Endothelial cell of umbilical vein (primary cell): Measurements from ENCODE around the gene TNRC6B. TPM values are rescaled to one million over a fixed set of nuclear protein-coding genes. Genes with fewer than 3 reads are reported as not detected.

ENCODE experiments used
- Bru-seq: library from RNA; stranded (reverse); fragments of 400-500 nt; gene quantifications from one replicate; lab custom pipeline; 2021; lab: Mats Ljungman, UMichigan
- BruChase-seq, 2 experiments: library from RNA; stranded (reverse); fragments of 400-500 nt; gene quantifications; one replicate each; lab custom pipeline; 2021; lab: Mats Ljungman, UMichigan
- BruUV-seq: library from RNA; stranded (reverse); fragments of 400-500 nt; replicated peaks from 2 replicates; lab custom pipeline; 2021; lab: Mats Ljungman, UMichigan
- CTCF ChIA-PET: fragments of 300-600, 350-600 bp; sonication (Branson Sonifier 250); formaldehyde crosslinking; loops from one replicate; lab custom pipeline; 2021; ENCODE audit warnings: antibody characterized with exemption, inconsistent platforms; lab: Charles Lee
- POLR2A ChIA-PET: fragments of 300-600, 350-600 bp; sonication (Branson Sonifier 250); formaldehyde crosslinking; loops from one replicate; lab custom pipeline; 2021; ENCODE audit warnings: antibody characterized with exemption, inconsistent platforms; lab: Charles Lee
- DNase-seq: peaks from one replicate; pipeline ENCODE4 v3.0.0-alpha.2; 2011; ENCODE audit warnings: low read depth, low spot score
- FAIRE-seq: peaks from 2 replicates; lab custom pipeline; 2011; peaks lifted over from hg19 to GRCh38; lab: Jason Lieb, UNC
- H2AFZ ChIP-seq: 2 replicates; pipeline ENCODE4 v1.6.0; 2012; ENCODE audit warnings: low read depth, low read length, control low read depth, inconsistent platforms
- H3K27ac ChIP-seq: 2 replicates; pipeline ENCODE4 v1.5.1; 2011; ENCODE audit warnings: low read depth, mild to moderate bottlenecking, control low read depth, low read length, moderate library complexity; ENCODE audit not compliant: insufficient read depth
- H3K27me3 ChIP-seq, 2 experiments: 2 replicates each; pipeline versions ENCODE4 v1.6.0 to v1.6.1; 2011; ENCODE audit warnings: low read length in 2 of 2, mixed read lengths in 1 of 2; ENCODE audit not compliant: control insufficient read depth in 2 of 2, insufficient read depth in 2 of 2
- H3K36me3 ChIP-seq, 2 experiments: 2 replicates in 1 of 2; 3 replicates in 1 of 2; pipeline ENCODE4 v1.5.1; 2011; ENCODE audit warnings: low read length in 2 of 2, mild to moderate bottlenecking in 1 of 2, moderate library complexity in 1 of 2; ENCODE audit not compliant: control insufficient read depth in 2 of 2, insufficient read depth in 2 of 2; ENCODE audit errors: extremely low read depth in 1 of 2
- H3K4me1 ChIP-seq: 3 replicates; pipeline ENCODE4 v1.5.1; 2011; ENCODE audit warnings: mild to moderate bottlenecking, low read length; ENCODE audit not compliant: control insufficient read depth, insufficient read depth; ENCODE audit errors: extremely low read depth
- H3K4me2 ChIP-seq: 2 replicates; pipeline ENCODE4 v1.6.1; 2011; ENCODE audit warnings: low read length, control low read depth, mixed read lengths; ENCODE audit not compliant: insufficient read depth
- H3K4me3 ChIP-seq, 3 experiments: fragments of 200-600 bp in 1 of 3; sonication (generic), shearing (Covaris generic) in 1 of 3; replicated peaks in 1 of 3; 2 replicates each; pipeline ENCODE4 v1.5.1; 2011 to 2016; ENCODE audit warnings: control low read depth in 3 of 3, low read length in 3 of 3, mild to moderate bottlenecking in 2 of 3, inconsistent platforms in 1 of 3, low read depth in 1 of 3, moderate library complexity in 1 of 3; ENCODE audit not compliant: insufficient read depth in 1 of 3
- H3K79me2 ChIP-seq: 2 replicates; pipeline ENCODE4 v1.6.0; 2012; ENCODE audit warnings: low read length, inconsistent platforms; ENCODE audit not compliant: control insufficient read depth, insufficient read depth
- H3K9ac ChIP-seq: replicated peaks from 2 replicates; pipeline ENCODE3; 2011; ENCODE audit warnings: low read length, control low read depth; ENCODE audit not compliant: insufficient read depth; ENCODE audit errors: extremely low read depth
- H3K9me1 ChIP-seq: replicated peaks from 3 replicates; pipeline ENCODE4 v1.6.0; 2011; ENCODE audit warnings: mild to moderate bottlenecking, low read length; ENCODE audit not compliant: control insufficient read depth, insufficient read depth; ENCODE audit errors: extremely low read depth
- H3K9me3 ChIP-seq: replicated peaks from 2 replicates; pipeline ENCODE4 v1.5.1; 2012; ENCODE audit warnings: low read length, inconsistent platforms; ENCODE audit not compliant: control insufficient read depth, insufficient read depth
- H4K20me1 ChIP-seq: replicated peaks from 2 replicates; pipeline ENCODE3; 2011; ENCODE audit warnings: mild to moderate bottlenecking, low read length; ENCODE audit not compliant: control insufficient read depth, insufficient read depth; ENCODE audit errors: extremely low read depth
- CTCF ChIP-seq, 2 donors: IDR thresholded peaks; 1 replicate in 1 of 2; 2 replicates in 1 of 2; pipeline ENCODE4 v1.5.1; 2011; ENCODE audit warnings: low read length in 2 of 2, mild to moderate bottlenecking in 2 of 2, moderate library complexity in 2 of 2, control low read depth in 1 of 2, inconsistent platforms in 1 of 2, low read depth in 1 of 2; ENCODE audit not compliant: insufficient read depth in 1 of 2; ENCODE audit errors: extremely low read depth in 1 of 2
- EZH2 ChIP-seq: IDR thresholded peaks from 2 replicates; pipeline ENCODE4 v1.6.1; 2012; ENCODE audit warnings: borderline replicate concordance, low read depth, mild to moderate bottlenecking, moderate library complexity, low read length, inconsistent platforms; ENCODE audit not compliant: severe bottlenecking
- FOS ChIP-seq: IDR thresholded peaks from 2 replicates; pipeline ENCODE4 v1.6.1; 2011; ENCODE audit warnings: mild to moderate bottlenecking, low read length, moderate library complexity, borderline replicate concordance; ENCODE audit not compliant: insufficient read depth
- JUN ChIP-seq: IDR thresholded peaks from 2 replicates; pipeline ENCODE4 v1.6.1; 2011; ENCODE audit warnings: borderline replicate concordance, low read depth; ENCODE audit not compliant: insufficient read length, insufficient read depth
- POLR2A ChIP-seq: IDR thresholded peaks from 2 replicates; pipeline ENCODE4 v1.6.1; 2012; ENCODE audit warnings: low read depth, mild to moderate bottlenecking, control low read depth, low read length
- POLR2AphosphoS5 ChIP-seq: IDR thresholded peaks from 2 replicates; pipeline ENCODE4 v1.6.1; 2012; ENCODE audit warnings: low read depth, mild to moderate bottlenecking, control low read depth, low read length, moderate library complexity; ENCODE audit not compliant: insufficient read depth
- dilution Hi-C: fragments of 300-500 bp; cut with MboI; formaldehyde crosslinking; loops from one replicate; pipeline ENCODE4 v1.15.0; 2019; ENCODE audit warnings: low sequenced_read_pairs; ENCODE audit not compliant: extremely low pct_ligation_motif_present
- intact Hi-C: fragments of 100-400 bp; cut with micrococcal nuclease; formaldehyde crosslinking; loops from one replicate; pipeline ENCODE4 v1.10.0; 2022
- long read RNA-seq: library from polyadenylated mRNA; stranded (forward); transcript quantifications from one replicate; pipeline ENCODE4 v2.0.0, GENCODE V29; 2021
- polyA minus RNA-seq, 3 experiments: library from RNA; depleted of rRNA, polyadenylated mRNA; stranded (reverse); fragments of >200 nt; gene quantifications; 1 replicate in 1 of 3; 2 replicates in 2 of 3; pipeline ENCODE4 v1.2.3, GENCODE V29; 2011
- polyA plus RNA-seq, 4 experiments: library from polyadenylated mRNA; depleted of rRNA in 3 of 4; stranded (reverse) in 3 of 4; unstranded in 1 of 4; fragments of >200 nt; gene quantifications; 2 replicates each; pipeline versions ENCODE4 v1.2.1 to v1.2.3, GENCODE V29; 2011 to 2012; ENCODE audit warnings: missing spikeins in 1 of 4
- total RNA-seq: library from RNA; stranded (reverse); gene quantifications from 2 replicates; pipeline ENCODE4 v1.2.3, GENCODE V29; 2021
- TF ChIP-seq, protein P1 (sequence below): IDR thresholded peaks from 2 replicates; pipeline ENCODE4 v1.6.1; 2011; ENCODE audit not compliant: insufficient read depth, insufficient read length

TNRC6B gene, protein sequence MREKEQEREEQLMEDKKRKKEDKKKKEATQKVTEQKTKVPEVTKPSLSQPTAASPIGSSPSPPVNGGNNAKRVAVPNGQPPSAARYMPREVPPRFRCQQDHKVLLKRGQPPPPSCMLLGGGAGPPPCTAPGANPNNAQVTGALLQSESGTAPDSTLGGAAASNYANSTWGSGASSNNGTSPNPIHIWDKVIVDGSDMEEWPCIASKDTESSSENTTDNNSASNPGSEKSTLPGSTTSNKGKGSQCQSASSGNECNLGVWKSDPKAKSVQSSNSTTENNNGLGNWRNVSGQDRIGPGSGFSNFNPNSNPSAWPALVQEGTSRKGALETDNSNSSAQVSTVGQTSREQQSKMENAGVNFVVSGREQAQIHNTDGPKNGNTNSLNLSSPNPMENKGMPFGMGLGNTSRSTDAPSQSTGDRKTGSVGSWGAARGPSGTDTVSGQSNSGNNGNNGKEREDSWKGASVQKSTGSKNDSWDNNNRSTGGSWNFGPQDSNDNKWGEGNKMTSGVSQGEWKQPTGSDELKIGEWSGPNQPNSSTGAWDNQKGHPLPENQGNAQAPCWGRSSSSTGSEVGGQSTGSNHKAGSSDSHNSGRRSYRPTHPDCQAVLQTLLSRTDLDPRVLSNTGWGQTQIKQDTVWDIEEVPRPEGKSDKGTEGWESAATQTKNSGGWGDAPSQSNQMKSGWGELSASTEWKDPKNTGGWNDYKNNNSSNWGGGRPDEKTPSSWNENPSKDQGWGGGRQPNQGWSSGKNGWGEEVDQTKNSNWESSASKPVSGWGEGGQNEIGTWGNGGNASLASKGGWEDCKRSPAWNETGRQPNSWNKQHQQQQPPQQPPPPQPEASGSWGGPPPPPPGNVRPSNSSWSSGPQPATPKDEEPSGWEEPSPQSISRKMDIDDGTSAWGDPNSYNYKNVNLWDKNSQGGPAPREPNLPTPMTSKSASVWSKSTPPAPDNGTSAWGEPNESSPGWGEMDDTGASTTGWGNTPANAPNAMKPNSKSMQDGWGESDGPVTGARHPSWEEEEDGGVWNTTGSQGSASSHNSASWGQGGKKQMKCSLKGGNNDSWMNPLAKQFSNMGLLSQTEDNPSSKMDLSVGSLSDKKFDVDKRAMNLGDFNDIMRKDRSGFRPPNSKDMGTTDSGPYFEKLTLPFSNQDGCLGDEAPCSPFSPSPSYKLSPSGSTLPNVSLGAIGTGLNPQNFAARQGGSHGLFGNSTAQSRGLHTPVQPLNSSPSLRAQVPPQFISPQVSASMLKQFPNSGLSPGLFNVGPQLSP (N-terminal part only)
- total RNA-seq (33.3 and 37.2 TPM in 2 replicates), polyA plus RNA-seq (8.5 and 10.6 TPM in 2 replicates), polyA minus RNA-seq (40.4 and 50.1 TPM in 2 replicates), Bru-seq, nascent RNA (percentile 78 among the genes with signal in this experiment), BruChase-seq, experiment 1, labeled RNA remaining after a 6-hour chase (percentile 72 among the genes with signal in this experiment), BruChase-seq, experiment 2, labeled RNA remaining after a 2-hour chase (percentile 76 among the genes with signal in this experiment)
- 7.3 and 7.7 TPM in 2 replicates for polyA plus RNA-seq (2011; cell fraction: cytosol; rRNA removed)
- polyA plus RNA-seq (2011; cell fraction: nucleus; rRNA removed) = 16.9 and 21.7 TPM in 2 replicates
- polyA plus RNA-seq (2012) = 6.3 and 9.0 TPM in 2 replicates
- 12.3 TPM for polyA minus RNA-seq (2011; cell fraction: cytosol; rRNA and poly(A)+ RNA removed)
- polyA minus RNA-seq (2011; cell fraction: nucleus; rRNA and poly(A)+ RNA removed) = 49.4 and 51.6 TPM in 2 replicates
- long read RNA-seq, full-length matches to known transcripts = 3 of 14 reads
- long read RNA-seq, partial matches to known transcripts = 3 of 14 reads
- long read RNA-seq, other reads (novel, unspliced or antisense) = 8 of 14 reads

- peak; percentile 89 for FAIRE-seq
- dilution Hi-C loops = no loop called here
- Histone ChIP-seq H3K79me2 (peaks cover 43% of the 10 kb centered on the region), H3K9me3 (no peaks in the 10 kb centered on the region), H3K4me2 (peak within 1 kb of the TSS; percentile 87), H3K9ac (peak within 1 kb of the TSS; percentile 98), H4K20me1 (no peaks in the 10 kb centered on the region), H3K4me3 (peak within 1 kb of the TSS; percentile 62 to 99 (median 93)), H2AFZ (peak within 1 kb of the TSS; percentile 67), H3K4me1 (peaks cover 37% of the 10 kb centered on the region), H3K9me1 (no peaks in the 10 kb centered on the region), H3K36me3 (no peaks in the 10 kb centered on the region), H3K27me3 (no peaks in the 10 kb centered on the region), H3K27ac (peak within 1 kb of the TSS; percentile 90)
- BruUV-seq = TSS peak; percentile 80
- ChIA-PET CTCF (interaction anchor here (0.6 to 4.9 kb wide), 9 partner anchors 10 to 170 kb away, joined by 3 to 33 read pairs (median 6); partner anchors contain the start of gene ADSL), POLR2A (interaction anchor here (0.6 to 1.5 kb wide), 17 partner anchors 13 to 165 kb away, joined by 3 to 9 read pairs (median 4); no protein-coding TSS in a partner anchor)
- TF ChIP-seq JUN (no peak), POLR2A (peak; percentile 99), EZH2 (no peak), CTCF (IDR thresholded peaks at IDR 0.05; ENCODE audit: extremely low read depth in 1 of 2, insufficient read depth in 1 of 2, low read depth in 1 of 2, low read length in 2 of 2) (no peak), FOS (no peak), POLR2AphosphoS5 (peak; percentile 97)
- TF ChIP-seq, protein P1, sequence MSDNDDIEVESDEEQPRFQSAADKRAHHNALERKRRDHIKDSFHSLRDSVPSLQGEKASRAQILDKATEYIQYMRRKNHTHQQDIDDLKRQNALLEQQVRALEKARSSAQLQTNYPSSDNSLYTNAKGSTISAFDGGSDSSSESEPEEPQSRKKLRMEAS = peak; percentile 69
- intact Hi-C loops = loop anchor here (1.0 to 5.0 kb wide), 5 partner anchors 134 to 646 kb away; partner anchors contain the start of genes ADSL, MRTFA and RPS19BP1
- peak; percentile 96 for DNase-seq
Measured at GRCh38 chr22:40177738-40178416, at the start of gene TNRC6B. Gene TNRC6B, plus strand, starts transcription at chr22:40177925. Its CDS starts 211 bp downstream, at chr22:40178136.
